ENCODE measurements around the gene EPB41.

EPB41 gene

GRCh38 chr1:29121516-29121935 is 207.2 kb downstream of the EPB41 start:
- ChIA-PET POLR2A (ENCODE audit: low non-redundant PET) (interaction anchor here (0.5 to 0.7 kb wide), 2 partner anchors 17 to 26 kb away, joined by 3 to 11 read pairs; no protein-coding TSS in a partner anchor), CTCF (interaction anchor here (0.6 to 1.2 kb wide), 3 partner anchors 12 to 337 kb away, joined by 3 to 6 read pairs (median 3); no protein-coding TSS in a partner anchor)
- no peak overlapping the region for H3K27ac ChIP-seq
- no peak for TF ChIP-seq CTCF (conservative IDR thresholded peaks at IDR 0.05; ENCODE audit: low read depth)
- DNase-seq (ENCODE audit: low spot score): no peak

- CTCF ChIA-PET: interaction anchor here (0.6 to 1.2 kb wide), 3 partner anchors 11 to 337 kb away, joined by 3 to 6 read pairs (median 3); no protein-coding TSS in a partner anchor
- POLR2A ChIA-PET (ENCODE audit: low non-redundant PET): interaction anchor here (0.5 to 0.7 kb wide), 3 partner anchors 17 to 37 kb away, joined by 3 to 11 read pairs (median 5); no protein-coding TSS in a partner anchor
- TF ChIP-seq CTCF (conservative IDR thresholded peaks at IDR 0.05; ENCODE audit: low read depth): no peak
- DNase-seq (ENCODE audit: low spot score): no peak
- H3K27ac ChIP-seq: peak overlapping the region; percentile 22; the same call in 1 of the 2 replicates
Measured at GRCh38 chr1:29121936-29122681, 207.7 kb downstream of the EPB41 start.

DNA sequence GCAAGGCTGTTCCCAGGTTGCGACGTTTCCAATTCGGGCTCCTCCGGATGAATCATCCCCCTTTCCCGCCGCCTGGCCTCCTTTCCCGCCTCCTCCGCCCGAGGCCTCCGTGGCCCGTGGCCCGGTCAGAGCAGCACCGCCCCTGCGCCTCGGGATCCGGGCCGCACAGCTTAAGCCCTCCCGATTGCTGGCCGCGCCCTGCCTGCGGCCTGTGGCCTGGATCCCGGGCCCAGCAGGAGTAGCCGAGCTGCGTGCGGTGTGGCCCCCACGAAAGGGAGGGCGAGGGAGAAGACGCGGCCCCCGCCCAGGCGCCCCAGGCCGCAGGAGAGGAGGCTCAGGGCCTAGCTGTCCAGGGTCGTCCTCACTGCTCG is 208.3 kb downstream of the EPB41 start:
- DNase-seq (ENCODE audit: low spot score): peak; percentile 71
- CTCF ChIA-PET: interaction anchor here (0.8 to 1.2 kb wide), 2 partner anchors 10 to 338 kb away, joined by 3 to 6 read pairs; no protein-coding TSS in a partner anchor
- TF ChIP-seq CTCF (conservative IDR thresholded peaks at IDR 0.05; ENCODE audit: low read depth): no peak
- peak overlapping the region; percentile 22; the same call in 1 of the 2 replicates for H3K27ac ChIP-seq
- POLR2A ChIA-PET (ENCODE audit: low non-redundant PET): interaction anchor here (0.6 kb wide), 1 partner anchor 36 kb away, joined by 5 read pairs; no protein-coding TSS in a partner anchor

GRCh38 chr1:29123053-29123886 is 208.9 kb downstream of the EPB41 start:
- H3K27ac ChIP-seq: peak overlapping the region; percentile 22; the same call in 1 of the 2 replicates
- ChIA-PET POLR2A (ENCODE audit: low non-redundant PET) (interaction anchor here (0.6 kb wide), 1 partner anchor 9 kb away, joined by 4 read pairs; no protein-coding TSS in a partner anchor), CTCF (interaction anchor here (0.6 to 1.2 kb wide), 2 partner anchors 10 to 125 kb away, joined by 4 to 6 read pairs; no protein-coding TSS in a partner anchor)
- no peak for TF ChIP-seq CTCF (conservative IDR thresholded peaks at IDR 0.05; ENCODE audit: low read depth)
- DNase-seq (ENCODE audit: low spot score): no peak

GRCh38 chr1:29123887-29124365 is 209.6 kb downstream of the EPB41 start, which contains the start of gene TMEM200B:
TMEM200B (minus strand) TSS chr1:29123903; CDS start chr1:29121828, 2,075 bp downstream.
- CTCF ChIA-PET: interaction anchor here (0.6 to 1.6 kb wide), 5 partner anchors 13 to 349 kb away, joined by 3 to 4 read pairs (median 3); no protein-coding TSS in a partner anchor
- POLR2A ChIA-PET (ENCODE audit: low non-redundant PET): interaction anchor here (0.6 kb wide), 1 partner anchor 9 kb away, joined by 4 read pairs; no protein-coding TSS in a partner anchor
- no peak for DNase-seq (ENCODE audit: low spot score)

More at GRCh38 chr1:29123887-29124365, 209.6 kb downstream of the EPB41 start, which contains the start of gene TMEM200B:
- no peak for TF ChIP-seq CTCF (conservative IDR thresholded peaks at IDR 0.05; ENCODE audit: low read depth)
- peak within 1 kb of the TSS; percentile 22; the same call in 1 of the 2 replicates for H3K27ac ChIP-seq

All from RWPE1 (cell line).